H1 (cell line): ENCODE data around the gene THADA.

Source experiments
- EZH2 ChIP-seq: fragments of 200-600 bp; sonication (generic); IDR thresholded peaks from 2 replicates; pipeline ENCODE4 v1.7.1; 2012; ENCODE audit warnings: low read depth, mild to moderate bottlenecking, moderate library complexity, low read length, inconsistent platforms; ENCODE audit not compliant: severe bottlenecking
- PHF8 ChIP-seq: fragments of 200-600 bp; sonication (generic); conservative IDR thresholded peaks from 2 replicates; pipeline ENCODE4 v1.7.1; 2012; ENCODE audit warnings: low read depth, mild to moderate bottlenecking, inconsistent platforms, low read length, moderate library complexity
- POLR2AphosphoS5 ChIP-seq: IDR thresholded peaks from 2 replicates; pipeline ENCODE4 v1.6.1; 2011; ENCODE audit warnings: low read depth, low read length
- RXRA ChIP-seq: IDR thresholded peaks from 2 replicates; pipeline ENCODE4 v1.6.1; 2011; ENCODE audit warnings: low read depth, mild to moderate bottlenecking, low read length, moderate library complexity; ENCODE audit not compliant: insufficient read depth
- SP1 ChIP-seq: IDR thresholded peaks from 2 replicates; pipeline ENCODE4 v1.6.1; 2011; ENCODE audit warnings: low read depth, low read length
- YY1 ChIP-seq: IDR thresholded peaks from 2 replicates; pipeline ENCODE4 v1.6.1; 2011; ENCODE audit warnings: low read depth, mild to moderate bottlenecking, low read length
- TF ChIP-seq, protein P1 (sequence below), 3 experiments: IDR thresholded peaks; 1 replicate in 2 of 3; 2 replicates in 1 of 3; pipeline versions ENCODE4 v1.5.1 to v1.6.1; 2011; ENCODE audit warnings: low read length in 3 of 3, mild to moderate bottlenecking in 3 of 3, inconsistent platforms in 2 of 3, low read depth in 1 of 3, moderate library complexity in 1 of 3; ENCODE audit not compliant: insufficient read depth in 1 of 3; ENCODE audit errors: control extremely low read depth in 1 of 3

DNA sequence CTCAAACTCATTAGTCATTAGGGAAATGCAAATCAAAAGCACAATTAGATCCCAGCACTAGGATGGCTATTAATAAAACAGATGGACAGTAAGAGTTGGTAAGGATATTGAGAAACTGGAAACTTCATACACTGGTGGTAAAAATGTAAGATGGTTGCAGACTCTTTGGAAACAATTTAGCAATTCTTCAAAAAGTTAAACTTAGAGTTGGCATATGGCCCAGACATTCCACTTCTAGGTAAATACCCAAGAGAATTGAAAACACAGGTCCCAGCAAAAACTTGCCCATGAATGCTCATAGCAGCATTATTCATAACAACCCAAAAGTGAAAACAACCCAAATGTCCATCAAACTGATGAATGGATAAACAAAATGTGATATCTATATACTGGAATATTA is 284.6 kb downstream of the THADA start:
- TF ChIP-seq, protein P1, sequence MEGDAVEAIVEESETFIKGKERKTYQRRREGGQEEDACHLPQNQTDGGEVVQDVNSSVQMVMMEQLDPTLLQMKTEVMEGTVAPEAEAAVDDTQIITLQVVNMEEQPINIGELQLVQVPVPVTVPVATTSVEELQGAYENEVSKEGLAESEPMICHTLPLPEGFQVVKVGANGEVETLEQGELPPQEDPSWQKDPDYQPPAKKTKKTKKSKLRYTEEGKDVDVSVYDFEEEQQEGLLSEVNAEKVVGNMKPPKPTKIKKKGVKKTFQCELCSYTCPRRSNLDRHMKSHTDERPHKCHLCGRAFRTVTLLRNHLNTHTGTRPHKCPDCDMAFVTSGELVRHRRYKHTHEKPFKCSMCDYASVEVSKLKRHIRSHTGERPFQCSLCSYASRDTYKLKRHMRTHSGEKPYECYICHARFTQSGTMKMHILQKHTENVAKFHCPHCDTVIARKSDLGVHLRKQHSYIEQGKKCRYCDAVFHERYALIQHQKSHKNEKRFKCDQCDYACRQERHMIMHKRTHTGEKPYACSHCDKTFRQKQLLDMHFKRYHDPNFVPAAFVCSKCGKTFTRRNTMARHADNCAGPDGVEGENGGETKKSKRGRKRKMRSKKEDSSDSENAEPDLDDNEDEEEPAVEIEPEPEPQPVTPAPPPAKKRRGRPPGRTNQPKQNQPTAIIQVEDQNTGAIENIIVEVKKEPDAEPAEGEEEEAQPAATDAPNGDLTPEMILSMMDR (IDR thresholded peaks at IDR 0.05; ENCODE audit: control extremely low read depth in 1 of 3, insufficient read depth in 1 of 3, low read depth in 1 of 3, low read length in 3 of 3), result no peak
- TF ChIP-seq POLR2AphosphoS5 (no peak), EZH2 (no peak), YY1 (no peak), RXRA (no peak), PHF8 (no peak), SP1 (no peak)
